Gastrocnemius medialis (tissue), 4 donors: ENCODE measurements around the gene ANXA7. TPM values are rescaled to one million over a fixed set of nuclear protein-coding genes. Genes with fewer than 3 reads are reported as not detected.

Experiments used
- ATAC-seq, 2 donors: fragments of 150-250 bp; one replicate each; pipeline ENCODE4 v1.9.1; 2016
- DNase-seq, 2 donors: peaks; one replicate each; pipeline ENCODE4 v3.0.0-alpha.2; 2019
- H3K27ac ChIP-seq, 4 donors: fragments of 200-600 bp; sonication (generic); 1 replicate in 1 of 4; 2 replicates in 3 of 4; pipeline ENCODE4 v1.5.1; 2016 to 2018; ENCODE audit warnings: mild to moderate bottlenecking in 2 of 4, moderate library complexity in 1 of 4
- H3K27me3 ChIP-seq, 3 donors: fragments of 200-600 bp; sonication (generic) in 2 of 3; 1 replicate in 1 of 3; 2 replicates in 2 of 3; pipeline versions ENCODE4 v1.5.1 to v1.6.0; 2016 to 2019; ENCODE audit warnings: mild to moderate bottlenecking in 1 of 3, moderate library complexity in 1 of 3
- H3K36me3 ChIP-seq, 2 donors: fragments of 200-600 bp; sonication (generic) in 1 of 2; one replicate each; pipeline ENCODE4 v1.5.1; 2017 to 2018
- H3K4me1 ChIP-seq, 2 donors: fragments of 200-600 bp; sonication (generic) in 1 of 2; one replicate each; pipeline ENCODE4 v1.5.1; 2016 to 2017; ENCODE audit warnings: mild to moderate bottlenecking in 2 of 2
- H3K4me3 ChIP-seq, 4 donors: fragments of 200-600 bp; sonication (generic) in 3 of 4; 1 replicate in 1 of 4; 2 replicates in 3 of 4; pipeline ENCODE4 v1.5.1; 2016 to 2019; ENCODE audit warnings: mild to moderate bottlenecking in 2 of 4
- H3K9me3 ChIP-seq, 3 donors: fragments of 200-600 bp; sonication (generic) in 2 of 3; 1 replicate in 1 of 3; 2 replicates in 2 of 3; pipeline ENCODE4 v1.5.1; 2016 to 2019
- POLR2A ChIP-seq, 2 donors: fragments of 450-650 bp; IDR thresholded peaks; one replicate each; pipeline ENCODE4 v1.6.1; 2017; ENCODE audit warnings: antibody characterized with exemption in 2 of 2, mild to moderate bottlenecking in 2 of 2, moderate library complexity in 2 of 2
- in situ Hi-C, 4 donors: fragments of 200-750 bp; cut with MboI; loops; one replicate each; pipeline versions ENCODE4 v1.15.0 to v1.8.0; 2017; ENCODE audit warnings: low sequenced_read_pairs in 4 of 4
- intact Hi-C: fragments of 100-400 bp; cut with DNase I; formaldehyde crosslinking; loops from one replicate; pipeline ENCODE4 v1.15.1; 2023; ENCODE audit warnings: low total_unique reads
- total RNA-seq, 4 donors: library from RNA; depleted of rRNA; stranded (reverse); fragments of >200 nt; gene quantifications; one replicate each; pipeline versions ENCODE4 v1.1.0 to v1.2.3, GENCODE V29; 2016
- TF ChIP-seq, protein P1 (sequence below), 5 experiments: fragments of 450-650 bp in 3 of 5; fragments of 200-600 bp in 2 of 5; sonication (generic) in 2 of 5; IDR thresholded peaks in 4 of 5; conservative IDR thresholded peaks in 1 of 5; 1 replicate in 4 of 5; 2 replicates in 1 of 5; pipeline ENCODE4 v1.5.1; 2016 to 2019; ENCODE audit warnings: antibody characterized with exemption in 5 of 5, mild to moderate bottlenecking in 3 of 5, moderate library complexity in 3 of 5

Gene ANXA7
- total RNA-seq = 100 to 1,000 TPM; 169 to 203 (median 186) TPM

DNA sequence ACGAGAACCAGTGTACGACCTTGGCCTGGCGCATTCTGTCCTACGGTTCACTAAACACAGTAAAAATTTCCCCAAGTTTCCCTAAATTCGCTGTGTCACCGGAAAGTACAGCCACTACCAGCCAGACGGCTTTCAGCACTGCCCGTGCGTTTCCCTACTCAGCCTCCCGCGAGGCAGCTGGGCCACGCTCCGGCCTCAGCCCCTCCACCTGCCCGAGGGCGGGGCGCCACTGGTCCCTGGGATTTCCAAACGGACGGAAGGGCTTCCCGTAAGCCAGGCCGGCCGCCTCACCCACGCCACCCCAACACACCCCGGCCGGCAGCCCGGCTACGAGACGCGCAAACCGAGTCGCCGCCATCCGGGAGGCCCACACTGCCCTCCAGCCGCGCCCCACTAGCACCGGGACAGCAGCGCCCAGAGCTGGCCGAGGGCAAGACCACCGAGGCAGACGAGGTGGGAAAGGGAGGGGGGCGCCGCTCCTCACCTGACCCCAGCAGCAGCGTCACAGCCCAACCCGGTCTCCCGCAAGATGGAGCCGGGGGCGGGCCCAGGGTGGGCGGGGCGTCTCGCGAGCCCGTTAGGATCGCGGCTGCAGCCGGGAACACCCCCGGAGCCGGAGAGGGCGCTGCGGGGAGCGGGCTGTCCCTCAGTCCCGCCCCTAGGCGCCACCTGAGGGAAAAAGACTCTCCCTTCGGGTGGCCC is at the start of gene ANXA7:
TSS of gene ANXA7 (minus strand) at position 531 of the 702 bp plus-strand sequence. CDS start 13,202 bp downstream, outside the sequence.
- peak within 1 kb of the TSS; percentile 92 to 99 (median 98) for H3K27ac ChIP-seq
- intact Hi-C loops (loop anchor here (2.0 to 5.0 kb wide), 3 partner anchors 83 to 229 kb away; partner anchors contain the start of genes MRPS16, MYOZ1 and PPP3CB), in situ Hi-C loops (no loop called here)
- peak; percentile 89 to 93 for DNase-seq
- H3K4me3 ChIP-seq = peak within 1 kb of the TSS; percentile 80 to 96 (median 93)
- H3K36me3 ChIP-seq = no peaks in the 10 kb centered on the region
- peaks cover 47 to 52% of the 10 kb centered on the region in 2 donors for H3K4me1 ChIP-seq
- ATAC-seq = peak; percentile 82
- TF ChIP-seq, protein P1, sequence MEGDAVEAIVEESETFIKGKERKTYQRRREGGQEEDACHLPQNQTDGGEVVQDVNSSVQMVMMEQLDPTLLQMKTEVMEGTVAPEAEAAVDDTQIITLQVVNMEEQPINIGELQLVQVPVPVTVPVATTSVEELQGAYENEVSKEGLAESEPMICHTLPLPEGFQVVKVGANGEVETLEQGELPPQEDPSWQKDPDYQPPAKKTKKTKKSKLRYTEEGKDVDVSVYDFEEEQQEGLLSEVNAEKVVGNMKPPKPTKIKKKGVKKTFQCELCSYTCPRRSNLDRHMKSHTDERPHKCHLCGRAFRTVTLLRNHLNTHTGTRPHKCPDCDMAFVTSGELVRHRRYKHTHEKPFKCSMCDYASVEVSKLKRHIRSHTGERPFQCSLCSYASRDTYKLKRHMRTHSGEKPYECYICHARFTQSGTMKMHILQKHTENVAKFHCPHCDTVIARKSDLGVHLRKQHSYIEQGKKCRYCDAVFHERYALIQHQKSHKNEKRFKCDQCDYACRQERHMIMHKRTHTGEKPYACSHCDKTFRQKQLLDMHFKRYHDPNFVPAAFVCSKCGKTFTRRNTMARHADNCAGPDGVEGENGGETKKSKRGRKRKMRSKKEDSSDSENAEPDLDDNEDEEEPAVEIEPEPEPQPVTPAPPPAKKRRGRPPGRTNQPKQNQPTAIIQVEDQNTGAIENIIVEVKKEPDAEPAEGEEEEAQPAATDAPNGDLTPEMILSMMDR (IDR thresholded peaks at IDR 0.05 in 4 of 5, conservative IDR thresholded peaks at IDR 0.05 in 1 of 5) = peak in 2 of 5 experiments; percentile 60 to 61
- peak; percentile 82 to 87 for TF ChIP-seq POLR2A (IDR thresholded peaks at IDR 0.05)
- H3K27me3 ChIP-seq = no peaks in the 10 kb centered on the region
- no peaks in the 10 kb centered on the region for H3K9me3 ChIP-seq

DNA sequence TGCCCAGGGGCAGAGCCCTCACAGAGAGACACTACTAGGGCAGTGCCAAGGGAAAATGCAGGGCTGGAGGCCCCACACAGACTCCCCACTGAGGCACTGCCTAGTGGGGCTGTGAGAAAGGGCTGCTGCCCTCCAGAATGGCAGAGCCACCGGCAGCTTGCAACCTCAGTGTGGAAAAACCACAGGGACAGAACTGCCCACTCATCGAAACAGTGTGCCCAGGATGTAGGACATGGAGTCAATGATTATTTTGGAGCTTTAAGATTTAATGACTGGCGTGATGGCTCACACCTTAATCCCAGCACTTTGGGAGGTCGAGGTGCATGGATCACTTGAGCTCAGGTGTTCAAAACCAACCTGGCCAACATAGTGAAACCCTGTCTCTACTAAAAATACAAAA is 47.0 kb upstream of the ANXA7 start:
- H3K36me3 ChIP-seq = peaks cover 0 to 21% of the 10 kb centered on the region in 2 donors
- no peaks in the 10 kb centered on the region for H3K9me3 ChIP-seq
- ATAC-seq (peak in 1 of 2 donors; percentile 21), DNase-seq (no peak)
- in situ Hi-C loops (no loop called here), intact Hi-C loops (no loop called here)
- TF ChIP-seq POLR2A (IDR thresholded peaks at IDR 0.05) = no peak
- TF ChIP-seq, protein P1 (IDR thresholded peaks at IDR 0.05 in 4 of 5, conservative IDR thresholded peaks at IDR 0.05 in 1 of 5) = no peak
- no peaks in the 10 kb centered on the region for H3K27me3 ChIP-seq
- peak overlapping the region in 1 of 4 donors; percentile 8 for H3K27ac ChIP-seq
- peaks cover 5 to 23% of the 10 kb centered on the region in 2 donors for H3K4me1 ChIP-seq
- no peak overlapping the region for H3K4me3 ChIP-seq

DNA sequence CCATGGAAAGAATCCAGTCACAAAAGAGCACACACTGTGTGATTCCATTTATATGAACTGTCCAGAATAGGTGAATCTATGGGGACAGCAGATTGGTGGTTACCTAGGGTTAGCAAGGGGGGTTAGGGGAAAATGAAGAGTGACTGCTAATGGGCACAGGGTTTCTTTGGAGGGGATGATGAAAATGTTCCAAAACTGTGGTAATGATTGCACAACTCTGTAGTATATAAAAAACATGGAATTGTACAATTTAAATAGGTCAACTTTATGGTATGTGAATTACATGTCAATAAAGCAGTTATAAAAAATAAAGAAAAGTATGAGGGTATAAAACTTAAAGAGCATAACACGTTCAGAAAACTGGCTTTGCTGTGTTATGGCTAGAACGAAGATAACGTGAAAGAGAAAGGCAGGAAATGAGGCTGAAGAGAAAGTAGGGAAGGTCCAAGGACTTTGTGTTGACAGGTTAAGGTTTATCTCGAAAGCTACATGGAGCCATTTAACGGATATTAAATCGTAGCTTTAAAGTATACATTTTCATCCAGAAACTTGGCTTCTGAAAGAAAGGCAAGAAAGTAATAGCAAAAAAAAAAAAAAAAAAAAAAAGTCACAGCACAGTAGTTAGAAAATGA is 45.9 kb upstream of the ANXA7 start:
- no peaks in the 10 kb centered on the region for H3K9me3 ChIP-seq
- no peak overlapping the region for H3K4me3 ChIP-seq
- in situ Hi-C loops (no loop called here), intact Hi-C loops (no loop called here)
- peaks cover 0 to 15% of the 10 kb centered on the region in 2 donors for H3K36me3 ChIP-seq
- no peak for TF ChIP-seq POLR2A (IDR thresholded peaks at IDR 0.05)
- TF ChIP-seq, protein P1 (IDR thresholded peaks at IDR 0.05 in 4 of 5, conservative IDR thresholded peaks at IDR 0.05 in 1 of 5) = no peak
- DNase-seq (no peak), ATAC-seq (no peak)
- peak overlapping the region in 1 of 4 donors; percentile 8 for H3K27ac ChIP-seq
- H3K27me3 ChIP-seq = no peaks in the 10 kb centered on the region
- H3K4me1 ChIP-seq = peaks cover 0 to 16% of the 10 kb centered on the region in 2 donors

- in situ Hi-C loops (no loop called here), intact Hi-C loops (no loop called here)
- H3K4me1 ChIP-seq = peaks cover 0 to 11% of the 10 kb centered on the region in 2 donors
These were observed 42.5 kb upstream of the ANXA7 start for GRCh38 chr10:73456187-73456890.

More at GRCh38 chr10:73456187-73456890, 42.5 kb upstream of the ANXA7 start:
- Histone ChIP-seq H3K27me3 (no peaks in the 10 kb centered on the region), H3K4me3 (no peak overlapping the region), H3K36me3 (peaks cover 0 to 35% of the 10 kb centered on the region in 2 donors), H3K9me3 (no peaks in the 10 kb centered on the region), H3K27ac (peak overlapping the region in 1 of 4 donors; percentile 30)
- DNase-seq (no peak), ATAC-seq (no peak)
- TF ChIP-seq POLR2A (IDR thresholded peaks at IDR 0.05) = no peak
- TF ChIP-seq, protein P1 (IDR thresholded peaks at IDR 0.05 in 4 of 5, conservative IDR thresholded peaks at IDR 0.05 in 1 of 5) = no peak
